H9 (cell line): ENCODE measurements around the gene PLXNA1. TPM values are rescaled to one million over a fixed set of nuclear protein-coding genes. Genes with fewer than 3 reads are reported as not detected.

ENCODE experiments used
- DNase-seq: peaks from one replicate; pipeline ENCODE4 v3.0.0-alpha.2; 2017
- H2AFZ ChIP-seq: one replicate; pipeline ENCODE4 v1.6.1; 2013; ENCODE audit warnings: mild to moderate bottlenecking, low read length, control low read depth, moderate library complexity
- H2AK5ac ChIP-seq: 2 replicates; pipeline ENCODE4 v1.6.1; 2013; ENCODE audit warnings: low read length, control low read depth, mixed read lengths; ENCODE audit not compliant: insufficient read length
- H2BK120ac ChIP-seq: one replicate; pipeline ENCODE4 v1.6.1; 2013; ENCODE audit warnings: low read depth, mild to moderate bottlenecking, low read length, control low read depth, inconsistent platforms; ENCODE audit not compliant: poor library complexity, severe bottlenecking
- H2BK12ac ChIP-seq: 2 replicates; pipeline ENCODE4 v1.6.1; 2013; ENCODE audit warnings: low read length, control low read depth, mixed read lengths, low read depth; ENCODE audit not compliant: insufficient read length
- H2BK15ac ChIP-seq: 2 replicates; pipeline ENCODE4 v1.6.1; 2013; ENCODE audit warnings: low read depth, low read length, control low read depth
- H2BK20ac ChIP-seq: one replicate; pipeline ENCODE4 v1.6.1; 2013; ENCODE audit warnings: low read depth, mild to moderate bottlenecking, low read length, control low read depth, inconsistent platforms; ENCODE audit not compliant: poor library complexity, severe bottlenecking
- H2BK5ac ChIP-seq: 2 replicates; pipeline ENCODE4 v1.6.1; 2013; ENCODE audit warnings: low read length, control low read depth, mixed read lengths; ENCODE audit not compliant: insufficient read length
- H3K14ac ChIP-seq: 2 replicates; pipeline ENCODE4 v1.6.1; 2013; ENCODE audit warnings: low read length, control low read depth; ENCODE audit not compliant: insufficient read depth
- H3K18ac ChIP-seq: 2 replicates; pipeline ENCODE4 v1.6.1; 2013; ENCODE audit warnings: low read depth, mild to moderate bottlenecking, mixed read lengths, low read length, control low read depth; ENCODE audit not compliant: insufficient read length
- H3K23ac ChIP-seq: 2 replicates; pipeline ENCODE4 v1.6.1; 2013; ENCODE audit warnings: low read length, control low read depth, mixed read lengths, low read depth; ENCODE audit not compliant: insufficient read length
- H3K23me2 ChIP-seq: 2 replicates; pipeline ENCODE4 v1.6.1; 2013; ENCODE audit warnings: low read depth, mild to moderate bottlenecking, mixed read lengths, low read length, control low read depth; ENCODE audit not compliant: insufficient read length, poor library complexity, severe bottlenecking
- H3K27ac ChIP-seq: 2 replicates; pipeline ENCODE4 v1.5.1; 2013; ENCODE audit warnings: low read length, control low read depth, mixed read lengths, low read depth; ENCODE audit not compliant: insufficient read length
- H3K27me3 ChIP-seq: 2 replicates; pipeline ENCODE4 v1.6.1; 2013; ENCODE audit warnings: low read length, control low read depth, inconsistent platforms; ENCODE audit not compliant: insufficient read depth
- H3K4ac ChIP-seq: 2 replicates; pipeline ENCODE4 v1.6.1; 2013; ENCODE audit warnings: low read depth, mild to moderate bottlenecking, control low read depth, inconsistent platforms, low read length, moderate library complexity
- H3K4me1 ChIP-seq: 2 replicates; pipeline ENCODE4 v1.6.1; 2013; ENCODE audit warnings: low read length, control low read depth, inconsistent platforms; ENCODE audit not compliant: insufficient read depth
- H3K4me2 ChIP-seq: 2 replicates; pipeline ENCODE4 v1.6.1; 2013; ENCODE audit warnings: low read length, control low read depth, mixed read lengths; ENCODE audit not compliant: insufficient read length, insufficient read depth
- H3K56ac ChIP-seq: 2 replicates; pipeline ENCODE4 v1.6.1; 2013; ENCODE audit warnings: low read depth, mild to moderate bottlenecking, mixed read lengths, low read length, control low read depth; ENCODE audit not compliant: insufficient read length
- H3K79me1 ChIP-seq: 2 replicates; pipeline ENCODE4 v1.6.1; 2013; ENCODE audit warnings: low read depth, mild to moderate bottlenecking, moderate library complexity, low read length, control low read depth, inconsistent platforms; ENCODE audit not compliant: insufficient read depth, poor library complexity, severe bottlenecking
- H3K79me2 ChIP-seq: 2 replicates; pipeline ENCODE4 v1.6.1; 2013; ENCODE audit warnings: low read length, control low read depth, inconsistent platforms; ENCODE audit not compliant: insufficient read depth
- H3K9ac ChIP-seq: 2 replicates; pipeline ENCODE4 v1.6.1; 2013; ENCODE audit warnings: low read length, control low read depth, mixed read lengths; ENCODE audit not compliant: insufficient read length; ENCODE audit errors: extremely low read depth
- H3K9me3 ChIP-seq: one replicate; pipeline ENCODE4 v1.6.1; 2013; ENCODE audit warnings: low read depth, low read length, inconsistent platforms; ENCODE audit not compliant: control insufficient read depth
- H3T11ph ChIP-seq: one replicate; pipeline ENCODE4 v1.6.1; 2013; ENCODE audit warnings: mild to moderate bottlenecking, low read length, control low read depth, inconsistent platforms
- H4K20me1 ChIP-seq: one replicate; pipeline ENCODE4 v1.6.1; 2013; ENCODE audit not compliant: control insufficient read depth, insufficient read length, insufficient read depth
- H4K5ac ChIP-seq: 2 replicates; pipeline ENCODE4 v1.6.1; 2013; ENCODE audit warnings: low read depth, mild to moderate bottlenecking, mixed read lengths, low read length, control low read depth; ENCODE audit not compliant: insufficient read length
- H4K8ac ChIP-seq: replicated peaks from 2 replicates; pipeline ENCODE4 v1.6.1; 2013; ENCODE audit warnings: low read length, control low read depth, mixed read lengths, low read depth; ENCODE audit not compliant: insufficient read length
- H4K91ac ChIP-seq: 2 replicates; pipeline ENCODE4 v1.6.1; 2013; ENCODE audit warnings: low read depth, mild to moderate bottlenecking, moderate library complexity, mixed read lengths, low read length, control low read depth; ENCODE audit not compliant: insufficient read length
- H3K27ac Mint-ChIP-seq, 3 experiments: 2 replicates in 2 of 3; 3 replicates in 1 of 3; pipeline ENCODE4 v1.8.0; 2020 to 2021; ENCODE audit warnings: mixed read lengths in 3 of 3, mild to moderate bottlenecking in 1 of 3, moderate library complexity in 1 of 3
- H3K27me3 Mint-ChIP-seq: 2 replicates; pipeline ENCODE4 v1.8.0; 2021; ENCODE audit warnings: low read depth, mild to moderate bottlenecking, moderate library complexity, mixed read lengths
- H3K36me3 Mint-ChIP-seq, 3 experiments: 2 replicates in 2 of 3; 3 replicates in 1 of 3; pipeline ENCODE4 v1.8.0; 2020 to 2021; ENCODE audit warnings: low read depth in 3 of 3, mixed read lengths in 3 of 3; ENCODE audit not compliant: insufficient read depth in 1 of 3
- H3K4me1 Mint-ChIP-seq, 2 experiments: 2 replicates each; pipeline ENCODE4 v1.8.0; 2020; ENCODE audit warnings: mixed read lengths in 2 of 2
- H3K4me3 Mint-ChIP-seq, 2 experiments: 2 replicates in 1 of 2; 3 replicates in 1 of 2; pipeline ENCODE4 v1.8.0; 2020 to 2021; ENCODE audit warnings: mild to moderate bottlenecking in 2 of 2, mixed read lengths in 2 of 2, moderate library complexity in 1 of 2
- H3K9me3 Mint-ChIP-seq, 2 experiments: 2 replicates in 1 of 2; 3 replicates in 1 of 2; pipeline ENCODE4 v1.8.0; 2020; ENCODE audit warnings: mild to moderate bottlenecking in 2 of 2, mixed read lengths in 2 of 2, moderate library complexity in 1 of 2
- WGBS: extraction: QIAGEN DNeasy Blood & Tissue Kit; methylation state at CpG from one replicate; pipeline ENCODE4 v1.1.7; 2013; ENCODE audit warnings: missing lambda C conversion rate, low lambda C conversion rate, mixed read lengths; ENCODE audit not compliant: insufficient read length; ENCODE audit errors: extremely low coverage; 5-methylcytosine and 5-hydroxymethylcytosine counted together
- total RNA-seq: library from RNA; stranded (reverse); gene quantifications from 2 replicates; pipeline ENCODE4 v1.2.1, GENCODE V29; 2021
- TF ChIP-seq, protein P1 (sequence below): fragments of 200-600 bp; sonication (generic); conservative IDR thresholded peaks from 3 replicates; pipeline ENCODE4 v1.8.0; 2021; ENCODE audit warnings: antibody characterized with exemption, mild to moderate bottlenecking

PLXNA1 gene
- total RNA-seq, 1 experiment from 2014 or later, result 42.1 TPM

DNA sequence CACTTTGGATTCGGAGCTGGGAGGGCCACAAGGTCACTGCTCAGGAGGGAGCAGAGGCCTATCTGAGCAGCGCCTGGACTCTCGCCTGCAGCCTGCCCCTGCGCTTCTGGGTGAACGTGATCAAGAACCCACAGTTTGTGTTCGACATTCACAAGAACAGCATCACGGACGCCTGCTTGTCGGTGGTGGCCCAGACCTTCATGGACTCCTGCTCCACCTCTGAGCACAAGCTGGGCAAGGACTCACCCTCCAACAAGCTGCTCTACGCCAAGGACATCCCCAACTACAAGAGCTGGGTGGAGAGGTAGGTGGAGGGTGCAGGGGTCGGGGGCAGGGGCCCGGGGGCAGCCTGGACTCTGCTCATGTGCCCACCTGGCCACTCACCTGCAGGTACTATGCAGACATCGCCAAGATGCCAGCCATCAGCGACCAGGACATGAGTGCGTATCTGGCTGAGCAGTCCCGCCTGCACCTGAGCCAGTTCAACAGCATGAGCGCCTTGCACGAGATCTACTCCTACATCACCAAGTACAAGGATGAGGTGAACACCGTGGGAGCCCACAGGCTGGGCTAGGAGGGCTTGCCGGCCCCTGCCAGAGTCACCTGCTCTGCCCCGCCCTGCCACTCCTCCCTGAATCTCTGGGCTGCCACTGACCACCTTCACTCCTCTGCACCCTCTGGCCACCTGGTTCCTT, 49.5 kb downstream of the PLXNA1 start:
- Histone ChIP-seq H2BK15ac (no peak overlapping the region), H3K23ac (no peak overlapping the region), H2BK120ac (no peak overlapping the region), H2BK5ac (no peak overlapping the region), H3K9ac (no peak overlapping the region), H4K91ac (no peak overlapping the region), H3K9me3 (no peaks in the 10 kb centered on the region), H3K4ac (no peak overlapping the region), H2BK12ac (no peak overlapping the region), H3K27ac (no peak overlapping the region), H4K5ac (no peak overlapping the region), H3K4me2 (no peak overlapping the region), H2BK20ac (no peak overlapping the region), H4K8ac (no peak overlapping the region), H3K56ac (no peak overlapping the region), H3T11ph (no peak overlapping the region), H2AK5ac (no peak overlapping the region), H3K14ac (no peak overlapping the region), H3K4me1 (no peaks in the 10 kb centered on the region), H3K18ac (no peak overlapping the region), H3K79me2 (no peaks in the 10 kb centered on the region), H3K27me3 (no peaks in the 10 kb centered on the region), H2AFZ (no peak overlapping the region), H3K79me1 (no peaks in the 10 kb centered on the region), H4K20me1 (no peaks in the 10 kb centered on the region), H3K23me2 (no peaks in the 10 kb centered on the region)
- H3K4me3 Mint-ChIP-seq, result no peak overlapping the region
- no peaks in the 10 kb centered on the region for H3K9me3 Mint-ChIP-seq
- peaks cover 7 to 34% (median 24%) of the 10 kb centered on the region in 3 experiments for H3K36me3 Mint-ChIP-seq
- H3K4me1 Mint-ChIP-seq, result no peaks in the 10 kb centered on the region
- WGBS, result no CpG with 5 or more reads among the region's 21 CpGs
- DNase-seq, result no peak
- TF ChIP-seq, protein P1, sequence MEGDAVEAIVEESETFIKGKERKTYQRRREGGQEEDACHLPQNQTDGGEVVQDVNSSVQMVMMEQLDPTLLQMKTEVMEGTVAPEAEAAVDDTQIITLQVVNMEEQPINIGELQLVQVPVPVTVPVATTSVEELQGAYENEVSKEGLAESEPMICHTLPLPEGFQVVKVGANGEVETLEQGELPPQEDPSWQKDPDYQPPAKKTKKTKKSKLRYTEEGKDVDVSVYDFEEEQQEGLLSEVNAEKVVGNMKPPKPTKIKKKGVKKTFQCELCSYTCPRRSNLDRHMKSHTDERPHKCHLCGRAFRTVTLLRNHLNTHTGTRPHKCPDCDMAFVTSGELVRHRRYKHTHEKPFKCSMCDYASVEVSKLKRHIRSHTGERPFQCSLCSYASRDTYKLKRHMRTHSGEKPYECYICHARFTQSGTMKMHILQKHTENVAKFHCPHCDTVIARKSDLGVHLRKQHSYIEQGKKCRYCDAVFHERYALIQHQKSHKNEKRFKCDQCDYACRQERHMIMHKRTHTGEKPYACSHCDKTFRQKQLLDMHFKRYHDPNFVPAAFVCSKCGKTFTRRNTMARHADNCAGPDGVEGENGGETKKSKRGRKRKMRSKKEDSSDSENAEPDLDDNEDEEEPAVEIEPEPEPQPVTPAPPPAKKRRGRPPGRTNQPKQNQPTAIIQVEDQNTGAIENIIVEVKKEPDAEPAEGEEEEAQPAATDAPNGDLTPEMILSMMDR, result no peak
- no peaks in the 10 kb centered on the region for H3K27me3 Mint-ChIP-seq
- H3K27ac Mint-ChIP-seq, result no peak overlapping the region

Other genes starting within 250 kb of the PLXNA1 start
- gene PRR23E, start 210.0 kb downstream of the PLXNA1 start, total RNA-seq, result not detected in 2 replicates